Retinal pigment epithelial cell (primary cell): ENCODE data around the gene BCL11B.

ENCODE experiments used
- DNase-seq: peaks from one replicate; pipeline ENCODE4 v3.0.0-alpha.2; 2010; ENCODE audit warnings: low read depth
- H3K4me3 ChIP-seq: 2 replicates; pipeline ENCODE4 v1.5.1; 2011; ENCODE audit warnings: mild to moderate bottlenecking, low read length, control low read depth, moderate library complexity
- CTCF ChIP-seq: conservative IDR thresholded peaks from 2 replicates; pipeline ENCODE4 v1.5.1; 2011; ENCODE audit warnings: low read depth, low read length, control low read depth, inconsistent platforms

BCL11B gene

GRCh38 chr14:99157246-99157645, 114.8 kb downstream of the BCL11B start:
- DNase-seq = no peak
- no peak overlapping the region for H3K4me3 ChIP-seq
- no peak for TF ChIP-seq CTCF

- DNase-seq = no peak
- no peak overlapping the region for H3K4me3 ChIP-seq
- TF ChIP-seq CTCF = no peak
These were observed 115.2 kb downstream of the BCL11B start for GRCh38 chr14:99156814-99157213.

- no peak overlapping the region for H3K4me3 ChIP-seq
- no peak for DNase-seq
- no peak for TF ChIP-seq CTCF
These were observed 115.9 kb downstream of the BCL11B start for GRCh38 chr14:99156090-99156425.

- H3K4me3 ChIP-seq = no peak overlapping the region
- TF ChIP-seq CTCF = no peak
- no peak for DNase-seq
These were observed 116.6 kb downstream of the BCL11B start for GRCh38 chr14:99155173-99156089.

- no peak for TF ChIP-seq CTCF
- H3K4me3 ChIP-seq = no peak overlapping the region
- no peak for DNase-seq
These were observed 121.8 kb downstream of the BCL11B start for GRCh38 chr14:99150236-99150635.

GRCh38 chr14:99148861-99149610, 123.0 kb downstream of the BCL11B start:
- DNase-seq = no peak
- no peak overlapping the region for H3K4me3 ChIP-seq
- no peak for TF ChIP-seq CTCF
